ENCODE measurements around the gene CEP85L.

DNA sequence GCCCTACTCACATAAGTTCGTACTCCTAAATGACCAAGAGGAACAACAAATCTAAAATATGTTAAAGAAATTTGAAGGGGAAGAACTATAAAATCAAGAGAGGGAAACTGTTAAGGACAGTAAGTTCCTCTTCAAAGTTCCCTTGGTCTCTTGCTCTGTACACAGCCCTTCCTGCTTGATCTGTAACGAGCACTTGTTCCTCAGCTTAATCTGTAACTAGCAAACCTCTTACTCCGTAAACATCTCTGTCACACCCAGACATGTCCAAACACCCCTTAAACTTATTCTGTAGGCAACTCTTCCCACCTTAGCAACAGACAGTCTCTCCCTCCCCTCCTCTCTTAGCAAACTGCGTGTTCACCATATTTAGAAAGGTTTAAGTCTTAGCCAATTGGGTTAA is 73.4 kb downstream of the CEP85L start:
- TF ChIP-seq EZH2 (IDR thresholded peaks at IDR 0.05; ENCODE audit: borderline replicate concordance, low read depth, low read length, severe bottlenecking) = no peak
- TF ChIP-seq, protein P1, sequence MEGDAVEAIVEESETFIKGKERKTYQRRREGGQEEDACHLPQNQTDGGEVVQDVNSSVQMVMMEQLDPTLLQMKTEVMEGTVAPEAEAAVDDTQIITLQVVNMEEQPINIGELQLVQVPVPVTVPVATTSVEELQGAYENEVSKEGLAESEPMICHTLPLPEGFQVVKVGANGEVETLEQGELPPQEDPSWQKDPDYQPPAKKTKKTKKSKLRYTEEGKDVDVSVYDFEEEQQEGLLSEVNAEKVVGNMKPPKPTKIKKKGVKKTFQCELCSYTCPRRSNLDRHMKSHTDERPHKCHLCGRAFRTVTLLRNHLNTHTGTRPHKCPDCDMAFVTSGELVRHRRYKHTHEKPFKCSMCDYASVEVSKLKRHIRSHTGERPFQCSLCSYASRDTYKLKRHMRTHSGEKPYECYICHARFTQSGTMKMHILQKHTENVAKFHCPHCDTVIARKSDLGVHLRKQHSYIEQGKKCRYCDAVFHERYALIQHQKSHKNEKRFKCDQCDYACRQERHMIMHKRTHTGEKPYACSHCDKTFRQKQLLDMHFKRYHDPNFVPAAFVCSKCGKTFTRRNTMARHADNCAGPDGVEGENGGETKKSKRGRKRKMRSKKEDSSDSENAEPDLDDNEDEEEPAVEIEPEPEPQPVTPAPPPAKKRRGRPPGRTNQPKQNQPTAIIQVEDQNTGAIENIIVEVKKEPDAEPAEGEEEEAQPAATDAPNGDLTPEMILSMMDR (IDR thresholded peaks at IDR 0.05; ENCODE audit: borderline replicate concordance, extremely low read depth, low read length, poor library complexity, severe bottlenecking) = no peak
